Measurements from ENCODE around the gene TSR2. TPM values are rescaled to one million over a fixed set of nuclear protein-coding genes. Genes with fewer than 3 reads are reported as not detected.

TSR2 gene
- total and polyA plus RNA-seq, 10 of the 15 experiments (the other 5 are each of a cell fraction or from before 2014, with no cell fraction given): 8.5 to 73.2 (median 30.8) TPM

GRCh38 chrX:54411732-54412131 lies 28.5 kb upstream of the TSR2 start:
- ChIA-PET SMC1A (ENCODE audit: uncharacterized antibody, unreplicated experiment) (interaction anchor here (0.6 kb wide), 1 partner anchor 1113 kb away, joined by 3 read pairs; no protein-coding TSS in a partner anchor), RAD21 (ENCODE audit: unreplicated experiment) (no interaction called here), POLR2A (no interaction called here), CTCF (no interaction called here)
- H3K4me1 ChIP-seq (ENCODE audit: control insufficient read depth, insufficient read depth, low read length): no peaks in the 10 kb centered on the region
- no peak for FAIRE-seq
- in situ Hi-C loops (cut with MboI): no loop called here
- intact Hi-C loops (cut with micrococcal nuclease; ENCODE audit: unreplicated experiment): no loop called here
- 54% methylated on average over 1 of the region's 1 CpG for WGBS (ENCODE audit: insufficient coverage, insufficient replicate concordance, low lambda C conversion rate, missing lambda C conversion rate)
- no peak overlapping the region for H3K9ac ChIP-seq (ENCODE audit: control insufficient read depth, insufficient read depth, low read length)
- H3K9me3 ChIP-seq (replicated peaks; ENCODE audit: control insufficient read depth, insufficient read depth, low read length): no peaks in the 10 kb centered on the region
- no peak overlapping the region for H3K4me3 ChIP-seq
- H3K79me2 ChIP-seq (ENCODE audit: control insufficient read depth, insufficient read depth, low read length): no peaks in the 10 kb centered on the region
- no peak overlapping the region for H3K27ac ChIP-seq (ENCODE audit: control insufficient read depth, insufficient read depth)
- no peaks in the 10 kb centered on the region for H3K27me3 ChIP-seq (replicated peaks in 1 of 2; ENCODE audit: control insufficient read depth in 2 of 2, insufficient read depth in 2 of 2, low read length in 1 of 2)
- no peaks in the 10 kb centered on the region for H3K36me3 ChIP-seq (ENCODE audit: control insufficient read depth in 2 of 2, insufficient read depth in 2 of 2, low read length in 1 of 2)
- DNase-seq (ENCODE audit: low read depth, low spot score): no peak
- H4K20me1 ChIP-seq (ENCODE audit: control insufficient read depth, insufficient read depth): no peaks in the 10 kb centered on the region
- no TSS peak for BruUV-seq (replicated peaks)
- ATAC-seq: peak; percentile 59
- no peak overlapping the region for H2AFZ ChIP-seq (ENCODE audit: control insufficient read depth, low read depth, low read length)
- no peak overlapping the region for H3K4me2 ChIP-seq (ENCODE audit: control insufficient read depth, insufficient read depth)
- TF ChIP-seq IKZF1 (conservative IDR thresholded peaks at IDR 0.05) (0 out of 2 replicates have a peak, but pooled peaks have one; percentile 33), RELA (IDR thresholded peaks at IDR 0.05; ENCODE audit: borderline replicate concordance, partially characterized antibody) (no peak), SPI1 (IDR thresholded peaks at IDR 0.05; ENCODE audit: borderline replicate concordance, insufficient read depth, low read depth, low read length) (0 out of 2 replicates have a peak, but pooled peaks have one; percentile 6), CUX1 (IDR thresholded peaks at IDR 0.05; ENCODE audit: insufficient replicate concordance, low read depth, low read length) (no peak), PKNOX1 (IDR thresholded peaks at IDR 0.05) (no peak), JUNB (IDR thresholded peaks at IDR 0.05) (no peak), RELB (IDR thresholded peaks at IDR 0.05; ENCODE audit: low read depth) (0 out of 2 replicates have a peak, but pooled peaks have one; percentile 17), NR2C1 (IDR thresholded peaks at IDR 0.05) (no peak)
